AG04450 (cell line): ENCODE results near the gene STIM1. TPM values are rescaled to one million over a fixed set of nuclear protein-coding genes. Genes with fewer than 3 reads are reported as not detected.

ENCODE experiments used
- CTCF ChIA-PET: fragments of 300-600, 350-600 bp; formaldehyde crosslinking; extraction: SDS; loops from one replicate; lab custom pipeline; 2022; ENCODE audit warnings: antibody characterized with exemption, inconsistent platforms; lab: Charles Lee
- POLR2A ChIA-PET: fragments of 350-600 bp; formaldehyde crosslinking; extraction: SDS; loops from one replicate; lab custom pipeline; 2021; ENCODE audit warnings: antibody characterized with exemption, inconsistent platforms; lab: Yijun Ruan, JAX
- DNase-seq: peaks from one replicate; pipeline ENCODE4 v3.0.0-alpha.2; 2011; ENCODE audit warnings: low read depth, low spot score
- H3K27ac ChIP-seq: one replicate; pipeline ENCODE4 v1.5.1; 2012; ENCODE audit warnings: low read depth, low read length, control low read depth
- H3K27me3 ChIP-seq: one replicate; pipeline ENCODE4 v1.6.0; 2012; ENCODE audit warnings: low read length; ENCODE audit not compliant: control insufficient read depth, insufficient read depth
- H3K4me3 ChIP-seq: 2 replicates; pipeline ENCODE4 v1.5.1; 2011; ENCODE audit warnings: mild to moderate bottlenecking, low read depth, low read length, control low read depth
- H3K9me3 ChIP-seq: 2 replicates; pipeline ENCODE4 v1.5.1; 2012; ENCODE audit warnings: low read length; ENCODE audit not compliant: control insufficient read depth, insufficient read depth
- polyA plus RNA-seq: library from polyadenylated mRNA; depleted of rRNA; stranded (reverse); fragments of >200 nt; gene quantifications from 2 replicates; pipeline ENCODE4 v1.2.3, GENCODE V29; 2011
- TF ChIP-seq, protein P1 (sequence below): IDR thresholded peaks from 2 replicates; pipeline ENCODE4 v1.5.1; 2011; ENCODE audit warnings: low read depth, low read length, control low read depth, inconsistent platforms

Gene STIM1
- polyA plus RNA-seq, 1 experiment, result 23.4 TPM

DNA sequence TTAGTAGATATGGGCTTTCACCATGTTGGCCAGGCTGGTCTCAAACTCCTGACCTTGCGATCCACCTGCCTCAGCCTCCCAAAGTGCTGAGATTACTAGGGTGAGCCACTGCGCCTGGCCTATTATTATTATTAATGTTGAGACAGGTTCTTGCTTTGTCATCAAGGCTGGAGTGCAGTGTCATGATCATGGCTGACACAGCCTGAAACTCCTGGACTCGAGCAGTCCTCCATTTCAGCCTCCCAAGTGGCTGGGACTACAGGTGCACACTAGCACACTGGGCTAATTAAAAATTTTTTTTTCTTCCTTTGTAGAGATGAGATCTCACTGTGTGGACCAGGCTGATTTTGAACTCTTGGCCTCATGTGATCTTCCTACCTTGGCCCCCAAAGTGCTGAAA lies 102.0 kb downstream of the STIM1 start:
- POLR2A ChIA-PET, result no interaction called here
- no peak overlapping the region for H3K4me3 ChIP-seq

DNA sequence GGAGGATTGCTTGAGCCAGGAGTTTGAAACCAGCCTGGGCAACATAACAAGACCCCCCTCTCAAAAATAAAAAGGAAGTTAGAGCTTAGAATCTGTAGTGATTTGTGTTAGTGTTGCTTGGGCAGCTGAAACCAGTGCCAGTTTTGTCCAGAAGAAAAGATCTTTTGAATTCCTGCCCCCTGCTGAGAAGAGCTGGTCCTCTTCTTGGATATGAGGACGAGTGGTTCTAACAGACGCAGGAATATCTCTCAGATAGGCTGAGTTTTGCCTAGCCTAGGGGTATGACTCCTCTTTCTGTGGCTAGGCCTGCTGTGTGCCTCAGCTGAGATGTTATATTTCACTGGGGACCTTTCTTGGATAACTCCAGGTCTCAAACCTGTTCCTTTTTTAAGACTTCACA lies 102.8 kb downstream of the STIM1 start:
- Histone ChIP-seq H3K27me3 (no peaks in the 10 kb centered on the region), H3K9me3 (no peaks in the 10 kb centered on the region), H3K4me3 (no peak overlapping the region), H3K27ac (no peak overlapping the region)
- TF ChIP-seq, protein P1, sequence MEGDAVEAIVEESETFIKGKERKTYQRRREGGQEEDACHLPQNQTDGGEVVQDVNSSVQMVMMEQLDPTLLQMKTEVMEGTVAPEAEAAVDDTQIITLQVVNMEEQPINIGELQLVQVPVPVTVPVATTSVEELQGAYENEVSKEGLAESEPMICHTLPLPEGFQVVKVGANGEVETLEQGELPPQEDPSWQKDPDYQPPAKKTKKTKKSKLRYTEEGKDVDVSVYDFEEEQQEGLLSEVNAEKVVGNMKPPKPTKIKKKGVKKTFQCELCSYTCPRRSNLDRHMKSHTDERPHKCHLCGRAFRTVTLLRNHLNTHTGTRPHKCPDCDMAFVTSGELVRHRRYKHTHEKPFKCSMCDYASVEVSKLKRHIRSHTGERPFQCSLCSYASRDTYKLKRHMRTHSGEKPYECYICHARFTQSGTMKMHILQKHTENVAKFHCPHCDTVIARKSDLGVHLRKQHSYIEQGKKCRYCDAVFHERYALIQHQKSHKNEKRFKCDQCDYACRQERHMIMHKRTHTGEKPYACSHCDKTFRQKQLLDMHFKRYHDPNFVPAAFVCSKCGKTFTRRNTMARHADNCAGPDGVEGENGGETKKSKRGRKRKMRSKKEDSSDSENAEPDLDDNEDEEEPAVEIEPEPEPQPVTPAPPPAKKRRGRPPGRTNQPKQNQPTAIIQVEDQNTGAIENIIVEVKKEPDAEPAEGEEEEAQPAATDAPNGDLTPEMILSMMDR, result no peak
- ChIA-PET CTCF (interaction anchor here (0.6 to 2.7 kb wide), 2 partner anchors 31 to 109 kb away, joined by 4 to 10 read pairs; no protein-coding TSS in a partner anchor), POLR2A (no interaction called here)
- DNase-seq, result no peak

More for the DNA sequence above, 102.0 kb downstream of the STIM1 start:
- CTCF ChIA-PET, result no interaction called here
- Histone ChIP-seq H3K9me3 (no peaks in the 10 kb centered on the region), H3K27ac (no peak overlapping the region), H3K27me3 (no peaks in the 10 kb centered on the region)
- DNase-seq, result no peak
- TF ChIP-seq, protein P1, result no peak

DNA sequence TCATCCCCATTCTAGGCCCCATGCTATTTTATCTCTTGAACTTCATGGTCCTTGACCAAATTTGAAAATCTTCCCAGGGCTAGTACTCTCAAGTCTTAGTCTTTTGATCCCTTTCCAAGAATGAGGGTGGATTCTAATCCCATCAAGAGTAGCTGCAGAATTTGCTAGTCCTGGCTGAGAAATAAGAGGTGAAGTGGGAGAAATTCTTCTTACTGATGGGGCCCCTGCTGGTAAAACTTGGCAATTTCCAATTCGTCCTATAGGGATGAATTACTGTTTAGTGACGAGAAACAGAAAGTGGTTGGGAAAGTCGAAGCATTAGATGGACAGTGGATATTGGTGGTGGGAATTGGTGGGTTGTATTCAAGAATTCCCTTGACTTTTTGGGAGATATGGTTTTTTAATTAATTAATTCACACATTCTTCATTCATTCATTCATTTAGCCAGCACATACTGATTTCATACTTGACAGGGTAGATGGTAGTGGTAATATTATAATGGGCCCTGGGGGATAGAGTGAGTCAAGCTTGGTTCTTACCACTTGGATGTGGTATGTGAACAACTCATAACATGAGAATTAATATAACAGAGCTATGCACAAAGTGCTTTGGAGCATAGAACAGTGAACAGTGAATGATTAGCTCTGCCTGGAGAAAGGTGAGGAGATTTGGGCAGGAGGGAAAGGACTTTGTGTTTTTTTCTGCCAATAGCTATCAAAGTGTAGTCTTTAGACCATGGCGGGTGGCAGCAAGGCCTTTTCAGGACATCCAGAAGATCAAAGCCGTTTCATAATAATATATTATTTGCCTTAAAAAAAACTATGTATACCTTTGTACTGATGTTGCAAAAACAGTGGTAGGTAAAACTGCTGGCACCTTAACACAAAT lies 103.8 kb downstream of the STIM1 start:
- ChIA-PET CTCF (interaction anchor here (0.5 to 2.7 kb wide), 4 partner anchors 30 to 113 kb away, joined by 3 to 10 read pairs (median 4); no protein-coding TSS in a partner anchor), POLR2A (no interaction called here)
- H3K27ac ChIP-seq, result no peak overlapping the region
- no peaks in the 10 kb centered on the region for H3K9me3 ChIP-seq
- H3K4me3 ChIP-seq, result no peak overlapping the region
- TF ChIP-seq, protein P1, result peak; percentile 26; the same call in 1 of the 2 replicates
- no peaks in the 10 kb centered on the region for H3K27me3 ChIP-seq
- DNase-seq, result no peak

DNA sequence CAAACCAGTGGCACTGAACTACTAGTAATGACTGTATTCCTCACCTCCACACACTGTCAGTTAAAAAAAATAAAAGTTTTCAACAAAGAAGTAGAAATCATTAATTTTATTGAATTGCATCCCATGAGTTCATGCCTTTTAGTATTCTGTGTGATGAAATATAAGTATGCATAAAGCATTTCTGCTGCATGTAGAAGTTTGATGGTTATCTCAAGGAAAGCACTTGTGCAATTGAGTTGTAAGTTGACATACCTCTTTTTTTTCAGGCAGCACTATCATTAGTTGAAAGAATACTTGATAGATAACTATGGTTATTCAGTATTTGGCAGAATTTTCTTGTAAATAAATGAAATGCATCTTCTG lies 104.4 kb downstream of the STIM1 start:
- ChIA-PET CTCF (interaction anchor here (0.9 to 2.7 kb wide), 3 partner anchors 105 to 113 kb away, joined by 3 to 10 read pairs (median 7); partner anchors contain the start of gene STIM1), POLR2A (no interaction called here)
- no peaks in the 10 kb centered on the region for H3K27me3 ChIP-seq
- no peak for DNase-seq
- no peak overlapping the region for H3K27ac ChIP-seq
- TF ChIP-seq, protein P1, result no peak
- H3K4me3 ChIP-seq, result no peak overlapping the region
- no peaks in the 10 kb centered on the region for H3K9me3 ChIP-seq

DNA sequence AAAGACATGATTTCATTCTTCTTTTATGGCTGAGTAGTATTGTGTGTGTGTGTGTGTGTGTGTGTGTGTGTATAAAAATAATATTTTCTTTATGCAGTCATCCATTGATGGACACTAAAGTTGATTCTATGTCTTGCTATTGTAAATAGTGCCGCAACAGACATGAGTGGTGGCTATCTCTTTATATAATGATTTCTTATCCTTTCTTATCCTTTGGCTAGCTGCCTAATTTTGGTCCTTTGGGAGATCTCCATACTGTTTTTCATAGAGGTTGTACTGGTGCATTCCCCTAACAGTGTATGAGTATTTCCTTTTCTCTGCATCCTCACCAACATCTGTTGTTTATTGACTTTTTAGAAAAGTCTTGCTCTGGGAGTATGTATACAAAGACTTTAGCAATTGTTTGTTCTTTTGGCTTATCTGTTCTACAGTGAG lies 107.0 kb downstream of the STIM1 start:
- Histone ChIP-seq H3K4me3 (no peak overlapping the region), H3K27me3 (no peaks in the 10 kb centered on the region), H3K27ac (no peak overlapping the region), H3K9me3 (no peaks in the 10 kb centered on the region)
- DNase-seq, result no peak
- TF ChIP-seq, protein P1, result no peak
- POLR2A ChIA-PET, result no interaction called here
- CTCF ChIA-PET, result no interaction called here
